DND-41 (cell line): ENCODE data around the gene SCD.

Source experiments
- ATAC-seq: fragments of 200-7000 bp; cut with Tn5 transposase; 3 replicates; pipeline ENCODE4 v1.9.1; 2021; ENCODE audit warnings: low read depth; ENCODE audit not compliant: insufficient read depth
- DNase-seq: peaks from one replicate; pipeline ENCODE4 v3.0.0-alpha.2; 2020
- H2AFZ ChIP-seq: 2 replicates; pipeline ENCODE4 v1.6.0; 2012; ENCODE audit warnings: low read depth, low read length
- H3K27ac ChIP-seq: 2 replicates; pipeline ENCODE4 v1.5.1; 2012; ENCODE audit warnings: low read length, inconsistent platforms
- H3K27me3 ChIP-seq: fragments of 200-600 bp; sonication (generic); 2 replicates; pipeline ENCODE4 v1.6.0; 2012; ENCODE audit warnings: low read length, mild to moderate bottlenecking, inconsistent platforms; ENCODE audit not compliant: insufficient read depth, poor library complexity
- H3K36me3 ChIP-seq: 2 replicates; pipeline ENCODE4 v1.5.1; 2012; ENCODE audit warnings: low read length, inconsistent platforms; ENCODE audit not compliant: insufficient read depth
- H3K4me1 ChIP-seq: 2 replicates; pipeline ENCODE4 v1.5.1; 2012; ENCODE audit warnings: mild to moderate bottlenecking, low read length; ENCODE audit not compliant: insufficient read depth
- H3K4me2 ChIP-seq: 2 replicates; pipeline ENCODE4 v1.6.0; 2012; ENCODE audit warnings: mild to moderate bottlenecking, moderate library complexity, low read length, inconsistent platforms; ENCODE audit not compliant: insufficient read depth
- H3K4me3 ChIP-seq, 2 experiments: fragments of 200-600 bp in 1 of 2; shearing (Covaris generic) in 1 of 2; 2 replicates each; pipeline ENCODE4 v1.5.1; 2012 to 2016; ENCODE audit warnings: inconsistent platforms in 2 of 2, low read length in 2 of 2, mild to moderate bottlenecking in 2 of 2, low read depth in 1 of 2, moderate library complexity in 1 of 2
- H3K79me2 ChIP-seq: 2 replicates; pipeline ENCODE4 v1.6.0; 2012; ENCODE audit warnings: low read length, inconsistent platforms; ENCODE audit not compliant: insufficient read depth
- H3K9ac ChIP-seq: 2 replicates; pipeline ENCODE4 v1.6.0; 2012; ENCODE audit warnings: low read depth, mild to moderate bottlenecking, inconsistent platforms, low read length, moderate library complexity
- H3K9me3 ChIP-seq: 2 replicates; pipeline ENCODE4 v1.5.1; 2012; ENCODE audit warnings: low read length, moderate library complexity, mild to moderate bottlenecking, inconsistent platforms; ENCODE audit not compliant: insufficient read depth, severe bottlenecking
- H4K20me1 ChIP-seq: 2 replicates; pipeline ENCODE4 v1.6.0; 2012; ENCODE audit warnings: low read length; ENCODE audit not compliant: insufficient read depth
- EZH2 ChIP-seq: IDR thresholded peaks from 3 replicates; pipeline ENCODE4 v1.6.1; 2012; ENCODE audit warnings: borderline replicate concordance, low read depth, mild to moderate bottlenecking, moderate library complexity, low read length, inconsistent platforms; ENCODE audit not compliant: severe bottlenecking
- TF ChIP-seq, protein P1 (sequence below): IDR thresholded peaks from 2 replicates; pipeline ENCODE4 v1.5.1; 2012; ENCODE audit warnings: borderline replicate concordance, low read length, moderate library complexity, mild to moderate bottlenecking; ENCODE audit not compliant: poor library complexity, severe bottlenecking; ENCODE audit errors: extremely low read depth

Gene SCD

GRCh38 chr10:100359529-100360150 lies 12.6 kb downstream of the SCD start:
- TF ChIP-seq, protein P1, sequence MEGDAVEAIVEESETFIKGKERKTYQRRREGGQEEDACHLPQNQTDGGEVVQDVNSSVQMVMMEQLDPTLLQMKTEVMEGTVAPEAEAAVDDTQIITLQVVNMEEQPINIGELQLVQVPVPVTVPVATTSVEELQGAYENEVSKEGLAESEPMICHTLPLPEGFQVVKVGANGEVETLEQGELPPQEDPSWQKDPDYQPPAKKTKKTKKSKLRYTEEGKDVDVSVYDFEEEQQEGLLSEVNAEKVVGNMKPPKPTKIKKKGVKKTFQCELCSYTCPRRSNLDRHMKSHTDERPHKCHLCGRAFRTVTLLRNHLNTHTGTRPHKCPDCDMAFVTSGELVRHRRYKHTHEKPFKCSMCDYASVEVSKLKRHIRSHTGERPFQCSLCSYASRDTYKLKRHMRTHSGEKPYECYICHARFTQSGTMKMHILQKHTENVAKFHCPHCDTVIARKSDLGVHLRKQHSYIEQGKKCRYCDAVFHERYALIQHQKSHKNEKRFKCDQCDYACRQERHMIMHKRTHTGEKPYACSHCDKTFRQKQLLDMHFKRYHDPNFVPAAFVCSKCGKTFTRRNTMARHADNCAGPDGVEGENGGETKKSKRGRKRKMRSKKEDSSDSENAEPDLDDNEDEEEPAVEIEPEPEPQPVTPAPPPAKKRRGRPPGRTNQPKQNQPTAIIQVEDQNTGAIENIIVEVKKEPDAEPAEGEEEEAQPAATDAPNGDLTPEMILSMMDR, result no peak
- TF ChIP-seq EZH2, result no peak
- peaks cover 68% of the 10 kb centered on the region for H4K20me1 ChIP-seq
- no peak overlapping the region for H3K27ac ChIP-seq
- peaks cover 24% of the 10 kb centered on the region for H3K4me1 ChIP-seq
- H3K4me2 ChIP-seq, result no peak overlapping the region
- no peak for DNase-seq
- peaks cover 36% of the 10 kb centered on the region for H3K79me2 ChIP-seq
- H3K27me3 ChIP-seq, result no peaks in the 10 kb centered on the region
- H3K36me3 ChIP-seq, result peaks cover 90% of the 10 kb centered on the region
- no peak overlapping the region for H3K9ac ChIP-seq
- H2AFZ ChIP-seq, result no peak overlapping the region
- no peak overlapping the region for H3K4me3 ChIP-seq
- H3K9me3 ChIP-seq, result no peaks in the 10 kb centered on the region
- no peak for ATAC-seq

- Histone ChIP-seq H3K9me3 (no peaks in the 10 kb centered on the region), H3K36me3 (peaks cover 87% of the 10 kb centered on the region), H4K20me1 (peaks cover 62% of the 10 kb centered on the region), H3K27ac (no peak overlapping the region), H3K4me1 (peaks cover 18% of the 10 kb centered on the region), H3K4me2 (no peak overlapping the region), H3K27me3 (no peaks in the 10 kb centered on the region), H3K9ac (no peak overlapping the region), H3K4me3 (no peak overlapping the region), H3K79me2 (peaks cover 30% of the 10 kb centered on the region), H2AFZ (no peak overlapping the region)
- DNase-seq (no peak), ATAC-seq (no peak)
- no peak for TF ChIP-seq EZH2
- TF ChIP-seq, protein P1, result no peak
These were observed 13.2 kb downstream of the SCD start for GRCh38 chr10:100360234-100360633.

DNA sequence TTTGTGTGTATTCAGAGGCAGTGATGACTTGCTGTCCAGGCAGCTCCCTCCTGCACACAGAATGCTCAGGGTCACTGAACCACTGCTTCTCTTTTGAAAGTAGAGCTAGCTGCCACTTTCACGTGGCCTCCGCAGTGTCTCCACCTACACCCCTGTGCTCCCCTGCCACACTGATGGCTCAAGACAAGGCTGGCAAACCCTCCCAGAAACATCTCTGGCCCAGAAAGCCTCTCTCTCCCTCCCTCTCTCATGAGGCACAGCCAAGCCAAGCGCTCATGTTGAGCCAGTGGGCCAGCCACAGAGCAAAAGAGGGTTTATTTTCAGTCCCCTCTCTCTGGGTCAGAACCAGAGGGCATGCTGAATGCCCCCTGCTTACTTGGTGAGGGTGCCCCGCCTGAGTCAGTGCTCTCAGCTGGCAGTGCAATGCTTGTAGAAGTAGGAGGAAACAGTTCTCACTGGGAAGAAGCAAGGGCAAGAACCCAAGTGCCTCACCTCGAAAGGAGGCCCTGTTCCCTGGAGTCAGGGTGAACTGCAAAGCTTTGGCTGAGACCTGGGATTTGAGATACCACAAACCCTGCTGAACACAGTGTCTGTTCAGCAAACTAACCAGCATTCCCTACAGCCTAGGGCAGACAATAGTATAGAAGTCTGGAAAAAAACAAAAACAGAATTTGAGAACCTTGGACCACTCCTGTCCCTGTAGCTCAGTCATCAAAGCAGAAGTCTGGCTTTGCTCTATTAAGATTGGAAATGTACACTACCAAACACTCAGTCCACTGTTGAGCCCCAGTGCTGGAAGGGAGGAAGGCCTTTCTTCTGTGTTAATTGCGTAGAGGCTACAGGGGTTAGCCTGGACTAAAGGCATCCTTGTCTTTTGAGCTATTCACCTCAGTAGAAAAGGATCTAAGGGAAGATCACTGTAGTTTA lies 15.8 kb downstream of the SCD start:
- Histone ChIP-seq H3K36me3 (peaks cover 61% of the 10 kb centered on the region), H2AFZ (no peak overlapping the region), H3K4me1 (no peaks in the 10 kb centered on the region), H3K4me2 (no peak overlapping the region), H3K79me2 (peaks cover 11% of the 10 kb centered on the region), H3K9ac (no peak overlapping the region), H3K27ac (no peak overlapping the region), H3K9me3 (no peaks in the 10 kb centered on the region), H4K20me1 (peaks cover 36% of the 10 kb centered on the region), H3K4me3 (no peak overlapping the region), H3K27me3 (no peaks in the 10 kb centered on the region)
- DNase-seq (no peak), ATAC-seq (no peak; the same call in 2 of the 3 replicates)
- TF ChIP-seq, protein P1, result no peak
- TF ChIP-seq EZH2, result no peak
